HG03175 (cell line): ENCODE data around the gene HSD17B12.

Experiments used
- ATAC-seq: cut with Tn5 transposase; IDR thresholded peaks from one replicate; pipeline ENCODE4 v1.9.1; 2021; ENCODE audit warnings: mild to moderate bottlenecking, moderate library complexity; ENCODE audit not compliant: unreplicated experiment

Gene HSD17B12

GRCh38 chr11:43797337-43797736 lies 116.8 kb downstream of the HSD17B12 start:
- ATAC-seq, result no peak

GRCh38 chr11:43797866-43798265 lies 117.3 kb downstream of the HSD17B12 start:
- no peak for ATAC-seq

GRCh38 chr11:43802509-43802908 lies 122.0 kb downstream of the HSD17B12 start:
- ATAC-seq, result no peak

GRCh38 chr11:43803766-43804165 lies 123.2 kb downstream of the HSD17B12 start:
- no peak for ATAC-seq

- no peak for ATAC-seq
These were observed 126.4 kb downstream of the HSD17B12 start for GRCh38 chr11:43806976-43807375.

- ATAC-seq, result no peak
These were observed 130.5 kb downstream of the HSD17B12 start for GRCh38 chr11:43810929-43811596.

GRCh38 chr11:43812471-43812870 lies 131.9 kb downstream of the HSD17B12 start:
- ATAC-seq, result no peak

- ATAC-seq, result no peak
These were observed 137.7 kb downstream of the HSD17B12 start for GRCh38 chr11:43818220-43818619.

GRCh38 chr11:43819926-43820325 lies 139.4 kb downstream of the HSD17B12 start:
- no peak for ATAC-seq

GRCh38 chr11:43823316-43823715 lies 142.8 kb downstream of the HSD17B12 start:
- no peak for ATAC-seq

- no peak for ATAC-seq
These were observed 143.3 kb downstream of the HSD17B12 start for GRCh38 chr11:43823851-43824250.

- no peak for ATAC-seq
These were observed 144.8 kb downstream of the HSD17B12 start for GRCh38 chr11:43825217-43825816.

GRCh38 chr11:43830928-43831440 lies 150.4 kb downstream of the HSD17B12 start:
- ATAC-seq, result no peak

- no peak for ATAC-seq
These were observed 152.0 kb downstream of the HSD17B12 start for GRCh38 chr11:43832536-43832935.

GRCh38 chr11:43833657-43834073 lies 153.1 kb downstream of the HSD17B12 start:
- no peak for ATAC-seq

GRCh38 chr11:43834286-43834685 lies 153.7 kb downstream of the HSD17B12 start:
- no peak for ATAC-seq

GRCh38 chr11:43835104-43835503 lies 154.6 kb downstream of the HSD17B12 start:
- no peak for ATAC-seq

- no peak for ATAC-seq
These were observed 157.3 kb downstream of the HSD17B12 start for GRCh38 chr11:43837879-43838278.

GRCh38 chr11:43842021-43842420 lies 161.5 kb downstream of the HSD17B12 start:
- ATAC-seq, result no peak

- no peak for ATAC-seq
These were observed 165.3 kb downstream of the HSD17B12 start for GRCh38 chr11:43845816-43846215.

GRCh38 chr11:43852057-43852636 lies 171.6 kb downstream of the HSD17B12 start:
- ATAC-seq, result no peak

GRCh38 chr11:43853781-43854180 lies 173.2 kb downstream of the HSD17B12 start:
- no peak for ATAC-seq
